HG03139 (cell line): ENCODE measurements around the gene IGF2BP2.
A peak's percentile ranks its signal among the peaks of the same experiment; 100 is the strongest.
"Not testable (repeated sequence)": the region's sequence is repeated elsewhere in the genome, so short reads cannot be mapped to it uniquely, and the experiment has no call there.

Experiments used
- ATAC-seq: cut with Tn5 transposase; IDR thresholded peaks from one replicate; pipeline ENCODE4 v1.9.1; 2021; ENCODE audit not compliant: unreplicated experiment

The IGF2BP2 gene

GRCh38 chr3:185825006-185825638 is at the start of gene IGF2BP2:
IGF2BP2 (minus strand) TSS chr3:185825042; CDS start chr3:185824960, 82 bp downstream.
- peak; percentile 66 for ATAC-seq

- no peak for ATAC-seq
These were observed 49.3 kb upstream of the IGF2BP2 start for GRCh38 chr3:185874119-185874518.

- ATAC-seq = no peak
These were observed 42.8 kb upstream of the IGF2BP2 start for GRCh38 chr3:185867650-185868049.

- ATAC-seq = no peak
These were observed 42.2 kb upstream of the IGF2BP2 start for GRCh38 chr3:185866995-185867394.

GRCh38 chr3:185866555-185866954 is 41.7 kb upstream of the IGF2BP2 start:
- ATAC-seq = no peak

- ATAC-seq = no peak
These were observed 40.4 kb upstream of the IGF2BP2 start for GRCh38 chr3:185865247-185865646.

- ATAC-seq = no peak
These were observed 39.9 kb upstream of the IGF2BP2 start for GRCh38 chr3:185864767-185865166.

GRCh38 chr3:185862920-185863319 is 38.1 kb upstream of the IGF2BP2 start:
- no peak for ATAC-seq

GRCh38 chr3:185859294-185859972 is 34.6 kb upstream of the IGF2BP2 start:
- ATAC-seq = no peak

GRCh38 chr3:185858502-185859225 is 33.8 kb upstream of the IGF2BP2 start:
- no peak for ATAC-seq

- no peak for ATAC-seq
These were observed 32.4 kb upstream of the IGF2BP2 start for GRCh38 chr3:185857208-185857607.

- ATAC-seq = no peak
These were observed 31.8 kb upstream of the IGF2BP2 start for GRCh38 chr3:185856652-185857051.

GRCh38 chr3:185853771-185854170 is 28.9 kb upstream of the IGF2BP2 start:
- not testable (repeated sequence) for ATAC-seq

GRCh38 chr3:185852635-185853034 is 27.8 kb upstream of the IGF2BP2 start:
- no peak for ATAC-seq

- no peak for ATAC-seq
These were observed 27.1 kb upstream of the IGF2BP2 start for GRCh38 chr3:185851959-185852358.

GRCh38 chr3:185851046-185851445 is 26.2 kb upstream of the IGF2BP2 start:
- no peak for ATAC-seq

- ATAC-seq = no peak
These were observed 22.7 kb upstream of the IGF2BP2 start for GRCh38 chr3:185847506-185847905.

GRCh38 chr3:185846037-185846436 is 21.2 kb upstream of the IGF2BP2 start:
- ATAC-seq = no peak

- no peak for ATAC-seq
These were observed 19.2 kb upstream of the IGF2BP2 start for GRCh38 chr3:185844051-185844450.

GRCh38 chr3:185843635-185844034 is 18.8 kb upstream of the IGF2BP2 start:
- no peak for ATAC-seq

- ATAC-seq = no peak
These were observed 18.3 kb upstream of the IGF2BP2 start for GRCh38 chr3:185843126-185843525.

- no peak for ATAC-seq
These were observed 17.4 kb upstream of the IGF2BP2 start for GRCh38 chr3:185842241-185842640.
